H1 (cell line): ENCODE measurements around the gene CD180. TPM values are rescaled to one million over a fixed set of nuclear protein-coding genes. Genes with fewer than 3 reads are reported as not detected.

Source experiments
- CTCF ChIA-PET: fragments of 300-600 bp; sonication (Branson Sonifier 250); formaldehyde crosslinking; loops from one replicate; lab custom pipeline; 2021; ENCODE audit not compliant: partially characterized antibody; lab: Charles Lee
- POLR2A ChIA-PET: fragments of 300-600 bp; sonication (Branson Sonifier 250); formaldehyde crosslinking; loops from one replicate; lab custom pipeline; 2021; ENCODE audit warnings: inconsistent platforms; ENCODE audit not compliant: partially characterized antibody; lab: Charles Lee
- DNase-seq, 2 experiments: peaks; one replicate each; pipeline versions ENCODE4 v3.0.0 to v3.0.0-alpha.2; 2010 to 2022; ENCODE audit warnings: low spot score in 2 of 2, low read depth in 1 of 2, mixed read lengths in 1 of 2
- FAIRE-seq: peaks from 2 replicates; lab custom pipeline; 2011; peaks lifted over from hg19 to GRCh38; lab: Jason Lieb, UNC
- H2AFZ ChIP-seq: 2 replicates; pipeline ENCODE4 v1.8.1; 2012; ENCODE audit warnings: low read length, inconsistent platforms
- H2AK5ac ChIP-seq: 2 replicates; pipeline ENCODE4 v1.6.1; 2013; ENCODE audit warnings: low read depth, low read length
- H2BK120ac ChIP-seq: replicated peaks from 2 replicates; pipeline ENCODE3; 2013; ENCODE audit warnings: low read depth, low read length, inconsistent platforms
- H2BK12ac ChIP-seq: 2 replicates; pipeline ENCODE4 v1.6.1; 2013; ENCODE audit warnings: low read depth, low read length
- H2BK15ac ChIP-seq: 2 replicates; pipeline ENCODE4 v1.6.1; 2013; ENCODE audit warnings: low read length
- H2BK20ac ChIP-seq: 2 replicates; pipeline ENCODE4 v1.6.1; 2013; ENCODE audit warnings: low read length
- H2BK5ac ChIP-seq: 2 replicates; pipeline ENCODE4 v1.6.1; 2013; ENCODE audit warnings: low read depth, low read length
- H3K14ac ChIP-seq: 2 replicates; pipeline ENCODE4 v1.6.1; 2013; ENCODE audit warnings: inconsistent platforms; ENCODE audit not compliant: insufficient read length
- H3K18ac ChIP-seq: 2 replicates; pipeline ENCODE4 v1.6.1; 2013; ENCODE audit warnings: low read length; ENCODE audit errors: extremely low read depth
- H3K23ac ChIP-seq: 2 replicates; pipeline ENCODE4 v1.6.1; 2013; ENCODE audit warnings: inconsistent platforms; ENCODE audit not compliant: insufficient read length
- H3K23me2 ChIP-seq: 2 replicates; pipeline ENCODE4 v1.6.1; 2013; ENCODE audit warnings: low read depth, low read length
- H3K27ac ChIP-seq: 2 replicates; pipeline ENCODE4 v1.6.1; 2011; ENCODE audit warnings: low read depth, low read length, inconsistent platforms
- H3K27me3 ChIP-seq, 4 experiments: replicated peaks in 1 of 4; 1 replicate in 1 of 4; 2 replicates in 3 of 4; pipeline versions ENCODE4 v1.6.1 to v1.8.1; 2011 to 2013; ENCODE audit warnings: low read length in 3 of 4, mild to moderate bottlenecking in 3 of 4, inconsistent platforms in 2 of 4, mixed read lengths in 2 of 4, moderate library complexity in 1 of 4; ENCODE audit not compliant: control insufficient read depth in 3 of 4, insufficient read depth in 3 of 4; ENCODE audit errors: extremely low read depth in 1 of 4
- H3K36me3 ChIP-seq, 4 experiments: 2 replicates each; pipeline versions ENCODE4 v1.6.1 to v1.8.1; 2011 to 2013; ENCODE audit warnings: mild to moderate bottlenecking in 4 of 4, low read length in 3 of 4, moderate library complexity in 2 of 4, control low read depth in 1 of 4, inconsistent platforms in 1 of 4; ENCODE audit not compliant: insufficient read depth in 4 of 4, control insufficient read depth in 2 of 4
- H3K4ac ChIP-seq: replicated peaks from 2 replicates; pipeline ENCODE3; 2013; ENCODE audit warnings: low read length, low read depth, mixed read lengths, inconsistent platforms; ENCODE audit not compliant: insufficient read length
- H3K4me1 ChIP-seq, 4 experiments: replicated peaks in 1 of 4; 1 replicate in 1 of 4; 2 replicates in 3 of 4; pipeline versions ENCODE4 v1.6.1 to v1.8.1; 2011 to 2013; ENCODE audit warnings: low read length in 3 of 4, inconsistent platforms in 2 of 4, mixed read lengths in 1 of 4; ENCODE audit not compliant: insufficient read depth in 4 of 4, control insufficient read depth in 3 of 4
- H3K4me2 ChIP-seq, 2 experiments: 2 replicates each; pipeline versions ENCODE4 v1.6.1 to v1.8.1; 2011 to 2013; ENCODE audit warnings: low read depth in 2 of 2, low read length in 2 of 2, control low read depth in 1 of 2, inconsistent platforms in 1 of 2, mild to moderate bottlenecking in 1 of 2; ENCODE audit not compliant: insufficient read depth in 1 of 2
- H3K4me3 ChIP-seq, 4 experiments: fragments of 200-600, 300-600 bp in 1 of 4; sonication (generic), shearing (Covaris generic), sonication (Bioruptor Twin) in 1 of 4; 2 replicates each; pipeline versions ENCODE4 v1.5.1 to v1.8.1; 2011 to 2016; ENCODE audit warnings: low read length in 4 of 4, low read depth in 3 of 4, control low read depth in 2 of 4, inconsistent platforms in 2 of 4, mild to moderate bottlenecking in 2 of 4, mixed read lengths in 1 of 4, moderate library complexity in 1 of 4; ENCODE audit not compliant: insufficient read depth in 2 of 4; ENCODE audit errors: extremely low read depth in 1 of 4
- H3K56ac ChIP-seq: replicated peaks from 2 replicates; pipeline ENCODE3; 2013; ENCODE audit warnings: low read depth, mild to moderate bottlenecking, mixed read lengths, low read length, inconsistent platforms; ENCODE audit not compliant: insufficient read length
- H3K79me1 ChIP-seq: 2 replicates; pipeline ENCODE4 v1.6.1; 2013; ENCODE audit warnings: low read depth, low read length, control low read depth
- H3K79me2 ChIP-seq, 2 experiments: 2 replicates each; pipeline versions ENCODE4 v1.6.1 to v1.8.1; 2012 to 2013; ENCODE audit warnings: low read length in 2 of 2, mild to moderate bottlenecking in 2 of 2, inconsistent platforms in 1 of 2; ENCODE audit not compliant: insufficient read depth in 2 of 2, control insufficient read depth in 1 of 2
- H3K9ac ChIP-seq, 4 experiments: replicated peaks in 1 of 4; 1 replicate in 1 of 4; 2 replicates in 3 of 4; pipeline versions ENCODE4 v1.6.1 to v1.8.1; 2011 to 2013; ENCODE audit warnings: low read depth in 3 of 4, low read length in 3 of 4, control low read depth in 2 of 4, mild to moderate bottlenecking in 2 of 4, moderate library complexity in 2 of 4, inconsistent platforms in 1 of 4; ENCODE audit errors: extremely low read depth in 1 of 4
- H3K9me3 ChIP-seq, 2 experiments: 2 replicates each; pipeline versions ENCODE4 v1.6.1 to v1.8.1; 2012 to 2013; ENCODE audit warnings: mild to moderate bottlenecking in 2 of 2, moderate library complexity in 2 of 2, control low read depth in 1 of 2, inconsistent platforms in 1 of 2, low read depth in 1 of 2, low read length in 1 of 2, mixed read lengths in 1 of 2; ENCODE audit not compliant: insufficient read depth in 2 of 2
- H4K20me1 ChIP-seq, 2 experiments: replicated peaks in 1 of 2; 2 replicates each; pipeline versions ENCODE3 to v1.8.1; 2011 to 2013; ENCODE audit warnings: inconsistent platforms in 2 of 2, low read length in 2 of 2, mild to moderate bottlenecking in 1 of 2; ENCODE audit not compliant: insufficient read depth in 2 of 2, control insufficient read depth in 1 of 2
- H4K5ac ChIP-seq: 2 replicates; pipeline ENCODE4 v1.6.1; 2013; ENCODE audit warnings: low read length, low read depth, mixed read lengths, inconsistent platforms; ENCODE audit not compliant: insufficient read length
- H4K8ac ChIP-seq: 2 replicates; pipeline ENCODE4 v1.8.0; 2013; ENCODE audit warnings: mild to moderate bottlenecking, moderate library complexity, low read length, inconsistent platforms; ENCODE audit not compliant: insufficient read depth; ENCODE audit errors: extremely low read depth
- H4K91ac ChIP-seq: replicated peaks from 2 replicates; pipeline ENCODE3; 2013; ENCODE audit warnings: low read length, mixed read lengths, inconsistent platforms; ENCODE audit not compliant: insufficient read length
- ATF3 ChIP-seq: IDR thresholded peaks from 2 replicates; pipeline ENCODE4 v1.6.1; 2011; ENCODE audit warnings: low read depth, mild to moderate bottlenecking, low read length; ENCODE audit not compliant: insufficient read depth
- CREB1 ChIP-seq: IDR thresholded peaks from 2 replicates; pipeline ENCODE4 v1.6.1; 2012; ENCODE audit warnings: inconsistent platforms
- JUND ChIP-seq: IDR thresholded peaks from 2 replicates; pipeline ENCODE4 v1.6.1; 2011; ENCODE audit warnings: mild to moderate bottlenecking, improper control_type of control experiment, low read length
- MAX ChIP-seq: IDR thresholded peaks from 2 replicates; pipeline ENCODE4 v1.6.1; 2012; ENCODE audit warnings: inconsistent platforms
- SP4 ChIP-seq: IDR thresholded peaks from 2 replicates; pipeline ENCODE4 v1.6.1; 2012; ENCODE audit warnings: low read length, inconsistent platforms
- TAF7 ChIP-seq: optimal IDR thresholded peaks from 2 replicates; pipeline ENCODE3; 2011; ENCODE audit warnings: low read depth, mild to moderate bottlenecking, inconsistent platforms, low read length, moderate library complexity, borderline replicate concordance
- WGBS, 2 experiments: shearing (Covaris generic) in 1 of 2; methylation state at CpG; one replicate each; pipeline versions ENCODE4 v1.1.6 to v1.1.7; 2013 to 2015; ENCODE audit warnings: low lambda C conversion rate in 2 of 2, mixed read lengths in 2 of 2, inconsistent platforms in 1 of 2, low coverage in 1 of 2, missing lambda C conversion rate in 1 of 2; ENCODE audit not compliant: insufficient replicate concordance in 2 of 2, insufficient coverage in 1 of 2, insufficient read length in 1 of 2; ENCODE audit errors: extremely low coverage in 1 of 2, missing lambda C conversion rate in 1 of 2; 5-methylcytosine and 5-hydroxymethylcytosine counted together
- polyA plus RNA-seq, 7 experiments: library from polyadenylated mRNA; depleted of rRNA in 3 of 7; stranded (reverse) in 5 of 7; unstranded in 2 of 7; fragments of >200 nt in 5 of 7; fragments of 200-250 nt in 2 of 7; gene quantifications; 1 replicate in 5 of 7; 2 replicates in 1 of 7; 4 replicates in 1 of 7; pipeline versions ENCODE4 v1.2.1 to v1.2.3, GENCODE V29; 2011 to 2013; ENCODE audit warnings: missing spikeins in 2 of 7, mixed read lengths in 2 of 7
- total RNA-seq: library from RNA; stranded (reverse); fragmentation: NEBNext Ultra II Directional; extraction: Animal tissue kit (Norgen Biotek cat#: 25700); gene quantifications from 2 replicates; pipeline ENCODE4 v1.2.1, GENCODE V29; 2021

CD180 gene
- total and polyA plus RNA-seq, 2 of the 8 experiments (the other 6 are each of a cell fraction or from before 2014, with no cell fraction given), result not detected

- no peaks in the 10 kb centered on the region for H3K9me3 ChIP-seq
- no peak for DNase-seq
Measured at GRCh38 chr5:67208403-67208802, 11.8 kb upstream of the CD180 start.

More at GRCh38 chr5:67208403-67208802, 11.8 kb upstream of the CD180 start:
- Histone ChIP-seq H3K23ac (no peak overlapping the region), H3K4me3 (no peak overlapping the region), H3K4ac (no peak overlapping the region), H3K79me1 (no peaks in the 10 kb centered on the region), H3K4me2 (no peak overlapping the region), H2BK20ac (no peak overlapping the region), H2BK15ac (no peak overlapping the region), H3K36me3 (no peaks in the 10 kb centered on the region), H3K27ac (no peak overlapping the region), H3K14ac (no peak overlapping the region), H3K27me3 (no peaks in the 10 kb centered on the region), H3K18ac (no peak overlapping the region; the same call in 1 of the 2 replicates), H3K9ac (no peak overlapping the region), H2BK12ac (0 out of 2 replicates have a peak overlapping the region, but pooled peaks have one; percentile 17), H4K20me1 (no peaks in the 10 kb centered on the region), H3K79me2 (no peaks in the 10 kb centered on the region), H4K91ac (no peak overlapping the region), H3K4me1 (no peaks in the 10 kb centered on the region), H2BK120ac (no peak overlapping the region), H4K8ac (no peak overlapping the region), H3K23me2 (no peaks in the 10 kb centered on the region), H2AFZ (no peak overlapping the region), H3K56ac (no peak overlapping the region), H2AK5ac (no peak overlapping the region), H4K5ac (no peak overlapping the region), H2BK5ac (no peak overlapping the region)
- ChIA-PET POLR2A (interaction anchor here (1.5 kb wide), 1 partner anchor 42 kb away, joined by 4 read pairs; no protein-coding TSS in a partner anchor), CTCF (interaction anchor here (0.6 to 5.1 kb wide), 13 partner anchors 9 to 109 kb away, joined by 3 to 50 read pairs (median 4); partner anchors contain the start of gene CD180)
- FAIRE-seq, result no peak
- WGBS, 2 experiments, result 94 to 100% methylated on average over 1 to 3 of the region's 3 CpGs
- TF ChIP-seq ATF3 (no peak), JUND (no peak), CREB1 (no peak), TAF7 (no peak), MAX (no peak), SP4 (no peak)
